ENCODE data around the gene NID2.

Gene NID2

GRCh38 chr14:52094546-52095271 lies 25.9 kb upstream of the NID2 start:
- no peak for TF ChIP-seq CTCF (IDR thresholded peaks at IDR 0.05; ENCODE audit: control extremely low read depth, extremely low read depth, low read depth, missing control alignments)
- POLR2A ChIA-PET: no interaction called here

GRCh38 chr14:52091928-52092327 lies 23.1 kb upstream of the NID2 start:
- DNase-seq (ENCODE audit: extremely low spot score): no peak
- CTCF ChIA-PET: interaction anchor here (1.5 to 1.9 kb wide), 2 partner anchors 11 kb away, joined by 4 to 5 read pairs; no protein-coding TSS in a partner anchor
- no peak for TF ChIP-seq CTCF (IDR thresholded peaks at IDR 0.05; ENCODE audit: control extremely low read depth, extremely low read depth, low read depth, missing control alignments)
- POLR2A ChIA-PET: no interaction called here

More at GRCh38 chr14:52094546-52095271, 25.9 kb upstream of the NID2 start:
- no peak for DNase-seq (ENCODE audit: extremely low spot score)
- CTCF ChIA-PET: interaction anchor here (1.5 kb wide), 1 partner anchor 22 kb away, joined by 3 read pairs; no protein-coding TSS in a partner anchor

- ChIA-PET POLR2A (no interaction called here), CTCF (interaction anchor here (1.5 to 1.9 kb wide), 2 partner anchors 10 to 12 kb away, joined by 4 to 5 read pairs; no protein-coding TSS in a partner anchor)
- no peak for TF ChIP-seq CTCF (IDR thresholded peaks at IDR 0.05; ENCODE audit: control extremely low read depth, extremely low read depth, low read depth, missing control alignments)
- DNase-seq (ENCODE audit: extremely low spot score): no peak
These were observed 22.1 kb upstream of the NID2 start for GRCh38 chr14:52090936-52091335.

GRCh38 chr14:52089218-52089617 lies 20.4 kb upstream of the NID2 start:
- no peak for DNase-seq (ENCODE audit: extremely low spot score)
- ChIA-PET POLR2A (no interaction called here), CTCF (interaction anchor here (1.5 kb wide), 2 partner anchors 8 to 18 kb away, joined by 3 to 5 read pairs; no protein-coding TSS in a partner anchor)
- TF ChIP-seq CTCF (IDR thresholded peaks at IDR 0.05; ENCODE audit: control extremely low read depth, extremely low read depth, low read depth, missing control alignments): no peak

GRCh38 chr14:52086711-52087110 lies 17.9 kb upstream of the NID2 start:
- ChIA-PET POLR2A (no interaction called here), CTCF (no interaction called here)
- TF ChIP-seq CTCF (IDR thresholded peaks at IDR 0.05; ENCODE audit: control extremely low read depth, extremely low read depth, low read depth, missing control alignments): no peak
- no peak for DNase-seq (ENCODE audit: extremely low spot score)

GRCh38 chr14:52082903-52083302 lies 14.0 kb upstream of the NID2 start:
- POLR2A ChIA-PET: no interaction called here
- no peak for DNase-seq (ENCODE audit: extremely low spot score)
- no peak for TF ChIP-seq CTCF (IDR thresholded peaks at IDR 0.05; ENCODE audit: control extremely low read depth, extremely low read depth, low read depth, missing control alignments)
- CTCF ChIA-PET: interaction anchor here (2.3 kb wide), 1 partner anchor 24 kb away, joined by 7 read pairs; no protein-coding TSS in a partner anchor

All from GM10248 (cell line).